HepG2 (cell line): ENCODE results near the gene FOXL3. TPM values are rescaled to one million over a fixed set of nuclear protein-coding genes. Genes with fewer than 3 reads are reported as not detected.

ENCODE experiments used
- ATAC-seq: fragments of 200-7000 bp; cut with Tn5 transposase; 3 replicates; pipeline ENCODE4 v1.9.1; 2020; ENCODE audit warnings: mild to moderate bottlenecking, moderate library complexity
- BruUV-seq: library from RNA; stranded (reverse); fragments of 400-500 nt; replicated peaks from 2 replicates; lab custom pipeline; 2021; lab: Mats Ljungman, UMichigan
- CTCF ChIA-PET: fragments of 300-600 bp; formaldehyde crosslinking; extraction: SDS; loops from one replicate; lab custom pipeline; 2021; ENCODE audit warnings: low total read pairs, inconsistent platforms, low intra/inter-chr PET ratio; lab: Yijun Ruan, JAX
- POLR2A ChIA-PET: fragments of 350-600 bp; sonication (Branson Sonifier 250); formaldehyde crosslinking; loops from one replicate; lab custom pipeline; 2020; ENCODE audit warnings: antibody characterized with exemption, inconsistent platforms; lab: Yijun Ruan, JAX
- DNase-seq: peaks from one replicate; pipeline ENCODE4 v3.0.0-alpha.2; 2015; ENCODE audit warnings: low spot score
- FAIRE-seq: peaks from 3 replicates; lab custom pipeline; 2011; peaks lifted over from hg19 to GRCh38; lab: Jason Lieb, UNC
- H2AFZ ChIP-seq: one replicate; pipeline ENCODE4 v1.6.1; 2011; ENCODE audit warnings: low read length, inconsistent platforms
- H3K27ac ChIP-seq: fragments of 300-600 bp; 3 replicates; pipeline ENCODE4 v1.8.0; 2011; ENCODE audit warnings: mixed run types, mild to moderate bottlenecking, mixed read lengths, low read length, inconsistent platforms; ENCODE audit not compliant: insufficient read depth; ENCODE audit errors: extremely low read length
- H3K27me3 ChIP-seq, 2 experiments: fragments of 200-600 bp in 1 of 2; 2 replicates in 1 of 2; 3 replicates in 1 of 2; pipeline versions ENCODE4 v1.6.0 to v1.8.0; 2011; ENCODE audit warnings: low read length in 2 of 2, mild to moderate bottlenecking in 2 of 2, moderate library complexity in 2 of 2, inconsistent platforms in 1 of 2; ENCODE audit not compliant: insufficient read depth in 2 of 2, control insufficient read depth in 1 of 2
- H3K36me3 ChIP-seq, 2 experiments: fragments of 200-600 bp in 1 of 2; replicated peaks in 1 of 2; 2 replicates in 1 of 2; 3 replicates in 1 of 2; pipeline versions ENCODE4 v1.5.1 to v1.8.0; 2011; ENCODE audit warnings: low read length in 2 of 2, inconsistent platforms in 1 of 2; ENCODE audit not compliant: insufficient read depth in 2 of 2, control insufficient read depth in 1 of 2
- H3K4me1 ChIP-seq: 2 replicates; pipeline ENCODE4 v1.5.1; 2012; ENCODE audit warnings: low read length, inconsistent platforms; ENCODE audit not compliant: insufficient read depth
- H3K4me2 ChIP-seq: 2 replicates; pipeline ENCODE4 v1.6.0; 2011; ENCODE audit warnings: low read depth, low read length, inconsistent platforms
- H3K4me3 ChIP-seq, 3 experiments: fragments of 200-600 bp in 1 of 3; sonication (generic), shearing (Covaris generic) in 1 of 3; replicated peaks in 1 of 3; 2 replicates each; pipeline ENCODE4 v1.5.1; 2011 to 2016; ENCODE audit warnings: low read length in 3 of 3, inconsistent platforms in 2 of 3, low read depth in 2 of 3, mild to moderate bottlenecking in 2 of 3, control low read depth in 1 of 3, mixed read lengths in 1 of 3; ENCODE audit not compliant: insufficient read depth in 1 of 3
- H3K79me2 ChIP-seq: one replicate; pipeline ENCODE4 v1.6.1; 2011; ENCODE audit warnings: low read length, inconsistent platforms; ENCODE audit not compliant: insufficient read depth
- H3K9ac ChIP-seq: 2 replicates; pipeline ENCODE4 v1.6.0; 2011; ENCODE audit warnings: mild to moderate bottlenecking, low read depth, low read length, inconsistent platforms; ENCODE audit not compliant: insufficient read depth
- H3K9me3 ChIP-seq: 2 replicates; pipeline ENCODE4 v1.5.1; 2012; ENCODE audit warnings: mild to moderate bottlenecking, low read length
- H4K20me1 ChIP-seq: 2 replicates; pipeline ENCODE4 v1.6.0; 2011; ENCODE audit warnings: inconsistent platforms, mild to moderate bottlenecking, low read length, moderate library complexity; ENCODE audit not compliant: insufficient read depth
- FOXC1 ChIP-seq: sonication (generic); formaldehyde crosslinking; IDR thresholded peaks from 2 replicates; pipeline ENCODE4 v1.8.0; 2022; ENCODE audit warnings: mild to moderate bottlenecking, missing genetic modification reagents, borderline replicate concordance
- JARID2 ChIP-seq: sonication (generic); formaldehyde crosslinking; IDR thresholded peaks from 2 replicates; pipeline ENCODE4 v1.8.1; 2023; ENCODE audit warnings: missing genetic modification reagents, inconsistent platforms; ENCODE audit not compliant: insufficient replicate concordance
- MAX ChIP-seq: IDR thresholded peaks from 2 replicates; pipeline ENCODE4 v1.6.1; 2012; ENCODE audit warnings: inconsistent platforms
- MYC ChIP-seq: sonication (generic); formaldehyde crosslinking; IDR thresholded peaks from 2 replicates; pipeline ENCODE4 v1.9.0; 2021; ENCODE audit warnings: missing genetic modification reagents, borderline replicate concordance
- NCOR1 ChIP-seq: fragments of 200-600 bp; sonication (generic); IDR thresholded peaks from 2 replicates; pipeline ENCODE4 v1.7.0; 2017; ENCODE audit warnings: antibody characterized with exemption, low read length, borderline replicate concordance
- ONECUT2 ChIP-seq: sonication (generic); formaldehyde crosslinking; IDR thresholded peaks from 2 replicates; pipeline ENCODE4 v1.4.0; 2020; ENCODE audit warnings: missing genetic modification reagents
- PAF1 ChIP-seq: IDR thresholded peaks from 2 replicates; pipeline ENCODE4 v1.6.1; 2016; ENCODE audit warnings: missing genetic modification reagents, missing compliant biosample characterization
- PCBP1 ChIP-seq: fragments of 200-400 bp; formaldehyde crosslinking; IDR thresholded peaks from 2 replicates; pipeline ENCODE4 v1.6.1; 2017; ENCODE audit warnings: mild to moderate bottlenecking, low read depth, low read length, borderline replicate concordance
- PHF5A ChIP-seq: IDR thresholded peaks from one replicate; pipeline ENCODE4 v1.6.1; 2018; ENCODE audit warnings: low read depth, missing genetic modification reagents; ENCODE audit not compliant: unreplicated experiment
- POGK ChIP-seq: sonication (generic); formaldehyde crosslinking; conservative IDR thresholded peaks from 2 replicates; pipeline ENCODE4 v1.8.0; 2022; ENCODE audit warnings: mild to moderate bottlenecking, moderate library complexity, missing genetic modification reagents
- ZNF280B ChIP-seq: sonication (generic); formaldehyde crosslinking; IDR thresholded peaks from 2 replicates; pipeline ENCODE4 v1.5.0; 2020; ENCODE audit warnings: missing genetic modification reagents, mild to moderate bottlenecking, borderline replicate concordance
- ZNF720 ChIP-seq: sonication (generic); formaldehyde crosslinking; IDR thresholded peaks from 2 replicates; pipeline ENCODE4 v1.4.0; 2020; ENCODE audit warnings: missing genetic modification reagents
- WGBS: methylation state at CpG from one replicate; pipeline ENCODE4 v1.1.6; 2017; ENCODE audit warnings: low lambda C conversion rate; 5-methylcytosine and 5-hydroxymethylcytosine counted together
- in situ Hi-C: cut with HindIII; loops from 2 replicates; pipeline ENCODE4 v1.10.0; 2017; ENCODE audit warnings: low pct_unique_long_range_greater_than_20kb; ENCODE audit not compliant: extremely low pct_ligation_motif_present
- intact Hi-C: fragments of 100-400 bp; cut with micrococcal nuclease; formaldehyde crosslinking; loops from one replicate; pipeline ENCODE4 v1.10.0; 2022; ENCODE audit not compliant: unreplicated experiment
- polyA plus RNA-seq, 8 experiments: library from polyadenylated mRNA; depleted of rRNA in 3 of 8; stranded (reverse) in 7 of 8; unstranded in 1 of 8; fragments of >200 nt; fragmentation: Illumina TruSeq in 4 of 8; extraction: Trizol in 4 of 8; gene quantifications; 2 replicates each; pipeline versions ENCODE4 v1.2.1 to v1.2.3, GENCODE V29; 2011 to 2016; ENCODE audit warnings: low read depth in 4 of 8, missing spikeins in 1 of 8, mixed read lengths in 1 of 8; ENCODE audit not compliant: insufficient read depth in 1 of 8
- total RNA-seq, 5 experiments: library from RNA; depleted of rRNA; stranded (reverse); fragments of >200 nt; fragmentation: Illumina TruSeq; extraction: Trizol; gene quantifications; 2 replicates each; pipeline ENCODE4 v1.2.3, GENCODE V29; 2016; ENCODE audit warnings: low read depth in 1 of 5
- TF ChIP-seq, protein P1 (sequence below): sonication (generic); formaldehyde crosslinking; IDR thresholded peaks from 2 replicates; pipeline ENCODE4 v1.9.0; 2021; ENCODE audit warnings: missing genetic modification reagents, mild to moderate bottlenecking, borderline replicate concordance
- TF ChIP-seq, protein P2 (sequence below): IDR thresholded peaks from 2 replicates; pipeline ENCODE4 v1.6.1; 2016; ENCODE audit warnings: missing compliant biosample characterization, missing genetic modification reagents, borderline replicate concordance

The FOXL3 gene
- total and polyA plus RNA-seq, 2 of the 13 experiments (the other 11 are each of a cell fraction or from before 2014, with no cell fraction given) = not detected

DNA sequence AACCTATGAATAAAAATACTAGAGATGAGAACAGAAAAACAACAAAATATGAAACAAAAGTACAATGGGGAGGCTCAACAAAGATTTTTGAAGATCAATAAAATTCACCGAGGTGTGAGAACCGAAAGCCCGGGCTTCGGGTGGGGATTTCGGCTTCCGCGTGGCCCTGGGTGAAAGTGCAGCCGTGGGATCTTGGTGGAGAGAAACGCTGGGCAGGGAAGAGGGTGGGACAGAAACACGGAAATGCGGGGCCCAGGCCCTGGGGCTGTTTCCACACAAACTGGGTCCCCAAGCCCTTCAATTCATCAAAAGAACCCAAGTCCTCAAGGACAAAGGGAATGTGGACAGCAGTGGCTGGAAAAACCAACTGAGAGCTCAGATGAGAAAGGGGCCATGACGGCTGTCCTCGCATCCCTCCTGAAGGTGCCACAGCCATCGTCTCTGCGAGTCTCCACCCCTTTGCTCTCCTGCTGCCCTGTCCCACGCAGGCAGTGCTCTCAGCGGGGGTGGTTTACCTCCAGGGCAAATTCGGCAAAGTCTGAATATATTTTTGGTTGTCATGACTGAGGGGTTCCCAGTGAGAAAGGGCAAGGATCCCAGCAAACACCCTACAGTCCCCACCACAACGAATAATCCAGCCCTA lies 19.7 kb downstream of the FOXL3 start (continued):
- TF ChIP-seq, protein P1, sequence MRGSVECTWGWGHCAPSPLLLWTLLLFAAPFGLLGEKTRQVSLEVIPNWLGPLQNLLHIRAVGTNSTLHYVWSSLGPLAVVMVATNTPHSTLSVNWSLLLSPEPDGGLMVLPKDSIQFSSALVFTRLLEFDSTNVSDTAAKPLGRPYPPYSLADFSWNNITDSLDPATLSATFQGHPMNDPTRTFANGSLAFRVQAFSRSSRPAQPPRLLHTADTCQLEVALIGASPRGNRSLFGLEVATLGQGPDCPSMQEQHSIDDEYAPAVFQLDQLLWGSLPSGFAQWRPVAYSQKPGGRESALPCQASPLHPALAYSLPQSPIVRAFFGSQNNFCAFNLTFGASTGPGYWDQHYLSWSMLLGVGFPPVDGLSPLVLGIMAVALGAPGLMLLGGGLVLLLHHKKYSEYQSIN = no peak
- TF ChIP-seq MYC (CRISPR knock-in tag) (no peak), NCOR1 (no peak)
- TF ChIP-seq, all 625 proteins: peak for 0

DNA sequence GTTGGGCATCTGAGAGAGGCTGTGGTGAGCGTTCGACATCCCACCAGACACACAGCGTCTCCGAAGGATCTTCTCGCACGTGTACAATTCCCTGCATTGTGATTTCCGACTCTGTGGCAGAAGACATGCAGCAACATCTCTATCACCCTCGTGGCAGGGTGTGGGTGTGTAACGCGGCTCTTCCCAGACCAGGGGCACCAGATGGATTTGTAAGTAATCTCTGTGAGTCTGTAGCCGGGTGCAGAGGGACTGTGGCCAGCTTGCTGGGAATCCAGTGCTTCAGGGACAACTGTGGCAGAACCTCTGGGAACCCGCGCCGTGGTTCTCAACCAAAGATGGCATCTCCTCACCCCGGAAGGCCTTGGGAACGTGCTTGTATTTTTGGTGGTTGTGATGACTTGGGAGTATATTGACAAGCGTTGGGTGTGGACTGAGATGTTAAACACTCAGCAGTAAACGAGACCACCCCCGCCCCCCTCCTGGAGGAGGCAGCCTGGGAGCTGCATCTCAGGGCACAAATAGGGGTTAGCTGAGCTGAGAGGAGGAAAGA lies 21.2 kb downstream of the FOXL3 start:
- in situ Hi-C loops = no loop called here
- H3K4me3 ChIP-seq = no peak overlapping the region
- DNase-seq = no peak
- 76% methylated on average over 14 of the region's 19 CpGs for WGBS
- H2AFZ ChIP-seq = no peak overlapping the region
- H3K9me3 ChIP-seq = no peaks in the 10 kb centered on the region
- POLR2A ChIA-PET = no interaction called here
- H3K9ac ChIP-seq = no peak overlapping the region
- intact Hi-C loops = no loop called here
- H3K79me2 ChIP-seq = no peaks in the 10 kb centered on the region
- ATAC-seq = no peak
- no peak overlapping the region for H3K27ac ChIP-seq
- no TSS peak for BruUV-seq
- no peak overlapping the region for H3K4me2 ChIP-seq
- TF ChIP-seq JARID2 (no peak), ONECUT2 (CRISPR knock-in tag) (no peak), FOXC1 (CRISPR knock-in tag) (no peak), PHF5A (no peak), MAX (no peak), ZNF280B (CRISPR knock-in tag) (no peak), POGK (CRISPR knock-in tag) (no peak), ZNF720 (CRISPR knock-in tag) (no peak), PAF1 (CRISPR knock-in tag) (no peak), PCBP1 (no peak)
- TF ChIP-seq, protein P2, sequence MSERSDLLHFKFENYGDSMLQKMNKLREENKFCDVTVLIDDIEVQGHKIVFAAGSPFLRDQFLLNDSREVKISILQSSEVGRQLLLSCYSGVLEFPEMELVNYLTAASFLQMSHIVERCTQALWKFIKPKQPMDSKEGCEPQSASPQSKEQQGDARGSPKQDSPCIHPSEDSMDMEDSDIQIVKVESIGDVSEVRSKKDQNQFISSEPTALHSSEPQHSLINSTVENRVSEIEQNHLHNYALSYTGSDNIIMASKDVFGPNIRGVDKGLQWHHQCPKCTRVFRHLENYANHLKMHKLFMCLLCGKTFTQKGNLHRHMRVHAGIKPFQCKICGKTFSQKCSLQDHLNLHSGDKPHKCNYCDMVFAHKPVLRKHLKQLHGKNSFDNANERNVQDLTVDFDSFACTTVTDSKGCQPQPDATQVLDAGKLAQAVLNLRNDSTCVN = no peak
- H3K4me1 ChIP-seq = no peaks in the 10 kb centered on the region
- CTCF ChIA-PET = no interaction called here
- peaks cover 5 to 31% of the 10 kb centered on the region in 2 experiments; a peak in 4 of 5 replicates for H3K27me3 ChIP-seq
- no peaks in the 10 kb centered on the region for H4K20me1 ChIP-seq
- no peaks in the 10 kb centered on the region for H3K36me3 ChIP-seq
- no peak for FAIRE-seq
